IMR-90 (cell line): Measurements from ENCODE around the gene PITX1.

Experiments
- BHLHE40 ChIP-seq: fragments of 150-350 bp; IDR thresholded peaks from 2 replicates; pipeline ENCODE4 v1.6.1; 2016; ENCODE audit warnings: mild to moderate bottlenecking, low read depth, low read length
- CEBPB ChIP-seq: IDR thresholded peaks from 2 replicates; pipeline ENCODE4 v1.6.1; 2012; ENCODE audit warnings: low read depth, low read length, improper control_type of control experiment
- CHD1 ChIP-seq: IDR thresholded peaks from 2 replicates; pipeline ENCODE4 v1.6.1; 2012; ENCODE audit warnings: low read depth, low read length, improper control_type of control experiment
- FOS ChIP-seq: fragments of 150-350 bp; IDR thresholded peaks from 2 replicates; pipeline ENCODE4 v1.6.1; 2016; ENCODE audit warnings: low read depth, low read length
- MAFK ChIP-seq: IDR thresholded peaks from 2 replicates; pipeline ENCODE4 v1.6.1; 2012; ENCODE audit warnings: low read depth, low read length, improper control_type of control experiment
- MXI1 ChIP-seq: IDR thresholded peaks from 2 replicates; pipeline ENCODE4 v1.6.1; 2012; ENCODE audit warnings: low read depth, mild to moderate bottlenecking, low read length, moderate library complexity, borderline replicate concordance
- NFE2L2 ChIP-seq: fragments of 150-350 bp; IDR thresholded peaks from 2 replicates; pipeline ENCODE4 v1.6.1; 2016; ENCODE audit warnings: low read depth, mild to moderate bottlenecking, low read length
- POLR2A ChIP-seq: IDR thresholded peaks from 2 replicates; pipeline ENCODE4 v1.6.1; 2012; ENCODE audit warnings: mild to moderate bottlenecking, low read depth, low read length
- RAD21 ChIP-seq: IDR thresholded peaks from 2 replicates; pipeline ENCODE4 v1.6.1; 2012; ENCODE audit warnings: low read length, improper control_type of control experiment
- RFX5 ChIP-seq: IDR thresholded peaks from 2 replicates; pipeline ENCODE4 v1.8.0; 2012; ENCODE audit warnings: low read depth, mild to moderate bottlenecking, low read length, moderate library complexity
- SMC3 ChIP-seq: fragments of 150-350 bp; IDR thresholded peaks from 2 replicates; pipeline ENCODE4 v1.6.1; 2016; ENCODE audit warnings: low read depth, mild to moderate bottlenecking, antibody characterized with exemption, low read length, moderate library complexity
- TF ChIP-seq, protein P1 (sequence below): conservative IDR thresholded peaks from 2 replicates; pipeline ENCODE4 v1.5.1; 2012; ENCODE audit warnings: mild to moderate bottlenecking, low read depth, low read length, improper control_type of control experiment
- TF ChIP-seq, protein P2 (sequence below): fragments of 150-350 bp; IDR thresholded peaks from 2 replicates; pipeline ENCODE4 v1.6.1; 2017; ENCODE audit warnings: mild to moderate bottlenecking, antibody characterized with exemption, low read length, low read depth

GRCh38 chr5:135058331-135058732, 24.3 kb upstream of the PITX1 start:
- TF ChIP-seq, protein P1, sequence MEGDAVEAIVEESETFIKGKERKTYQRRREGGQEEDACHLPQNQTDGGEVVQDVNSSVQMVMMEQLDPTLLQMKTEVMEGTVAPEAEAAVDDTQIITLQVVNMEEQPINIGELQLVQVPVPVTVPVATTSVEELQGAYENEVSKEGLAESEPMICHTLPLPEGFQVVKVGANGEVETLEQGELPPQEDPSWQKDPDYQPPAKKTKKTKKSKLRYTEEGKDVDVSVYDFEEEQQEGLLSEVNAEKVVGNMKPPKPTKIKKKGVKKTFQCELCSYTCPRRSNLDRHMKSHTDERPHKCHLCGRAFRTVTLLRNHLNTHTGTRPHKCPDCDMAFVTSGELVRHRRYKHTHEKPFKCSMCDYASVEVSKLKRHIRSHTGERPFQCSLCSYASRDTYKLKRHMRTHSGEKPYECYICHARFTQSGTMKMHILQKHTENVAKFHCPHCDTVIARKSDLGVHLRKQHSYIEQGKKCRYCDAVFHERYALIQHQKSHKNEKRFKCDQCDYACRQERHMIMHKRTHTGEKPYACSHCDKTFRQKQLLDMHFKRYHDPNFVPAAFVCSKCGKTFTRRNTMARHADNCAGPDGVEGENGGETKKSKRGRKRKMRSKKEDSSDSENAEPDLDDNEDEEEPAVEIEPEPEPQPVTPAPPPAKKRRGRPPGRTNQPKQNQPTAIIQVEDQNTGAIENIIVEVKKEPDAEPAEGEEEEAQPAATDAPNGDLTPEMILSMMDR, result no peak
- TF ChIP-seq POLR2A, result no peak
- TF ChIP-seq CHD1, result no peak
- no peak for TF ChIP-seq RFX5
- TF ChIP-seq BHLHE40, result no peak
- TF ChIP-seq CEBPB, result no peak
- no peak for TF ChIP-seq NFE2L2
- TF ChIP-seq SMC3, result no peak
- TF ChIP-seq, protein P2, sequence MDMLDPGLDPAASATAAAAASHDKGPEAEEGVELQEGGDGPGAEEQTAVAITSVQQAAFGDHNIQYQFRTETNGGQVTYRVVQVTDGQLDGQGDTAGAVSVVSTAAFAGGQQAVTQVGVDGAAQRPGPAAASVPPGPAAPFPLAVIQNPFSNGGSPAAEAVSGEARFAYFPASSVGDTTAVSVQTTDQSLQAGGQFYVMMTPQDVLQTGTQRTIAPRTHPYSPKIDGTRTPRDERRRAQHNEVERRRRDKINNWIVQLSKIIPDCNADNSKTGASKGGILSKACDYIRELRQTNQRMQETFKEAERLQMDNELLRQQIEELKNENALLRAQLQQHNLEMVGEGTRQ, result no peak
- no peak for TF ChIP-seq RAD21
- no peak for TF ChIP-seq MXI1
- no peak for TF ChIP-seq MAFK
- no peak for TF ChIP-seq FOS
